MM.1S (cell line): ENCODE data around the gene MAGI3.

Experiments
- EZH2 ChIP-seq: fragments of 300-600 bp; sonication (generic); optimal IDR thresholded peaks from 2 replicates; pipeline ENCODE3; 2017; ENCODE audit warnings: low read depth, mild to moderate bottlenecking, antibody characterized with exemption, low read length, mixed read lengths
- EZH2phosphoT487 ChIP-seq: fragments of 300-600 bp; sonication (generic); IDR thresholded peaks from 2 replicates; pipeline ENCODE4 v1.6.1; 2018; ENCODE audit warnings: antibody characterized with exemption, low read length
- TF ChIP-seq, protein P1 (sequence below): fragments of 300-600 bp; sonication (generic); IDR thresholded peaks from 2 replicates; pipeline ENCODE4 v1.5.1; 2016; ENCODE audit warnings: antibody characterized with exemption, low read length, mixed read lengths

- TF ChIP-seq, protein P1, sequence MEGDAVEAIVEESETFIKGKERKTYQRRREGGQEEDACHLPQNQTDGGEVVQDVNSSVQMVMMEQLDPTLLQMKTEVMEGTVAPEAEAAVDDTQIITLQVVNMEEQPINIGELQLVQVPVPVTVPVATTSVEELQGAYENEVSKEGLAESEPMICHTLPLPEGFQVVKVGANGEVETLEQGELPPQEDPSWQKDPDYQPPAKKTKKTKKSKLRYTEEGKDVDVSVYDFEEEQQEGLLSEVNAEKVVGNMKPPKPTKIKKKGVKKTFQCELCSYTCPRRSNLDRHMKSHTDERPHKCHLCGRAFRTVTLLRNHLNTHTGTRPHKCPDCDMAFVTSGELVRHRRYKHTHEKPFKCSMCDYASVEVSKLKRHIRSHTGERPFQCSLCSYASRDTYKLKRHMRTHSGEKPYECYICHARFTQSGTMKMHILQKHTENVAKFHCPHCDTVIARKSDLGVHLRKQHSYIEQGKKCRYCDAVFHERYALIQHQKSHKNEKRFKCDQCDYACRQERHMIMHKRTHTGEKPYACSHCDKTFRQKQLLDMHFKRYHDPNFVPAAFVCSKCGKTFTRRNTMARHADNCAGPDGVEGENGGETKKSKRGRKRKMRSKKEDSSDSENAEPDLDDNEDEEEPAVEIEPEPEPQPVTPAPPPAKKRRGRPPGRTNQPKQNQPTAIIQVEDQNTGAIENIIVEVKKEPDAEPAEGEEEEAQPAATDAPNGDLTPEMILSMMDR: no peak
- TF ChIP-seq EZH2phosphoT487 (no peak), EZH2 (no peak)
Measured at GRCh38 chr1:113648478-113648877, 258.2 kb downstream of the MAGI3 start.
